Activated naive CD8-positive, alpha-beta T cell (primary cell): ENCODE data around the gene CPEB1.
"Not testable (repeated sequence)": the region's sequence is repeated elsewhere in the genome, so short reads cannot be mapped to it uniquely, and the experiment has no call there.

ENCODE experiments used
- H3K27ac Mint-ChIP-seq: one replicate; pipeline ENCODE4 v1.8.0; 2021; ENCODE audit warnings: mixed read lengths
- H3K27me3 Mint-ChIP-seq: one replicate; pipeline ENCODE4 v1.8.0; 2021; ENCODE audit warnings: mixed read lengths
- H3K36me3 Mint-ChIP-seq: one replicate; pipeline ENCODE4 v1.8.0; 2021; ENCODE audit warnings: mixed read lengths
- H3K4me1 Mint-ChIP-seq: one replicate; pipeline ENCODE4 v1.8.0; 2021; ENCODE audit warnings: low read depth, mixed read lengths
- H3K4me3 Mint-ChIP-seq: one replicate; pipeline ENCODE4 v1.8.0; 2021; ENCODE audit warnings: mild to moderate bottlenecking, mixed read lengths
- H3K9me3 Mint-ChIP-seq: one replicate; pipeline ENCODE4 v1.8.0; 2021; ENCODE audit warnings: low read depth, mixed read lengths

The CPEB1 gene

GRCh38 chr15:82502700-82503339 is 144.3 kb downstream of the CPEB1 start:
- not testable (repeated sequence) for H3K27ac Mint-ChIP-seq, H3K4me3 Mint-ChIP-seq, H3K27me3 Mint-ChIP-seq, H3K9me3 Mint-ChIP-seq, H3K4me1 Mint-ChIP-seq, H3K36me3 Mint-ChIP-seq

- not testable (repeated sequence) for H3K4me3 Mint-ChIP-seq, H3K4me1 Mint-ChIP-seq, H3K27me3 Mint-ChIP-seq, H3K27ac Mint-ChIP-seq, H3K36me3 Mint-ChIP-seq, H3K9me3 Mint-ChIP-seq
Measured at GRCh38 chr15:82500772-82501171, 146.4 kb downstream of the CPEB1 start.

- H3K4me1 Mint-ChIP-seq, H3K36me3 Mint-ChIP-seq, H3K9me3 Mint-ChIP-seq, H3K4me3 Mint-ChIP-seq, H3K27ac Mint-ChIP-seq, H3K27me3 Mint-ChIP-seq: not testable (repeated sequence)
Measured at GRCh38 chr15:82497978-82498377, 149.2 kb downstream of the CPEB1 start.
